ENCODE data around the gene POT1.

POT1 gene

DNA sequence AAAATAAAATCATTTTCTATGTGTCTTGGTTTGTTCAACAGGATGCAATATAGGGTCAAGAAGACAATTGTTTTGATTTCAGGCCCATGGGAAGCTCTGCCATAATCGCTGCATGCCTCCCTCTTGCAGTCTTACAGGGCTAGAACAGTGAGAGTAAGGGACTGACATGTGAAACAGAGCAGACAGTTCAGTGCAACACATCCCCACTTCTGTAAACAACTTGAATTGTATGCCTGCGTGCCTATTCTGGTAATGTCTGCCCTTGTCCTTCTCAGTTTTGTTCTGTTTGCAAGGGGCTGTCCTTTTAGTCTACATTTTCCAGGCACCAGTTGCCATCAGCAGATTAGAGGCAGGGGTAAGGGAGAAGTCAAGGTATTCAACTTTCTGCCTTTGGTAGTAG, 129.2 kb downstream of the POT1 start:
- no peak for DNase-seq

DNA sequence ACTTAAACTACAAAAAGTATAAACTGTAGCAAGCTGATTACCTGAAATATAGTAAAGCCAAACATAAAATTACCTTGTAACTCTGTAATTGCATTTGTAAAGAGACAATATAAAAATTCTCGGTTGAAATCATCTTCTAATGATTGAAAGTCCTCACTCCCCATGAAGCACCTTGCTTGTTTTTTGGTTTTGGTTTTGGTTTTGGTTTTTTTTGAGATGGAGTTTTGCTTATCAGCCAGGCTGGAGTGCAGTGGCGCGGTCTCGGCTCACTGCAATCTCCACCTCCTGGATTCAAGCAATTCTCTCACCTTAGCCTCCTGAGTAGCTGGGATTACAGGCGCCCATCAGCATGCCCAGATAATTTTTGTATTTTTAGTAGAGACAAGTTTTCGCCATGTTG, 130.2 kb downstream of the POT1 start:
- no peak for DNase-seq

DNA sequence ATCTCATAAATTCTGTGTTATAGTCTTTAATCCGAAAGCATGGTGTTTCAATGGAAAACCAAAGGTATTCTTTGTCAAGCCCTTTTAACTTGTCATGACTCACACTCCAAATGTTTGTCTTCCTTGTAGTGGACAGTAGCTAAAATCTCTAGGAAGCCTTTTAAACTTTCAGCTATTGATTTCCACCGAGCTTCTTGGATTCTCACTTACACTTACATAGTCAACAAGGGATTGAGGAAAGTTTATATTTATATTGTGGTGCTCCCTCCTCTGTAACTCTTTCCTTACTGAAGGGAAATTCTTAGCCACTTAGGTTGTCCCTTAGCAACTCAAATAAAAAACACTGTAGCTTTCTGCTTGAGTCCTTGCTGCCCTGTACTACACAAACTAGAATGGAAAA, 132.9 kb downstream of the POT1 start:
- DNase-seq, result no peak

DNA sequence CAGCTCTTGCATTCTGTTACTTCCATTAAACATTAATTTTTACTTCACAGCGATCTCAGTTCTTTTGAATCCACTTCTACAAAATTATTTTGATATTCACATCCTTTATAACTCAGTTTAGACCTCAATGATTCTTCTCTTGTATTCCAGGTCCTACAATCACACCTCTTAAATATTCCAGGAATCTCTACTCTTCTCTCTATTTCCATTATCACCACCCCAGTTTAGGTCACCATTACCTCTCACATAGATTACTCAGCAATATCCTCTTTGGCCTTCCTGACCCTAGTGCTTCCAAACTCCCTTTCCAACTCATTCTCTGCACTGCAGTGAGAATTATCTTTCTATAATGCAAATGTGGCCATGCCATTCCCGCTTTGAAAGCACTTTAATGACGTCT, 136.9 kb downstream of the POT1 start:
- no peak for DNase-seq

DNA sequence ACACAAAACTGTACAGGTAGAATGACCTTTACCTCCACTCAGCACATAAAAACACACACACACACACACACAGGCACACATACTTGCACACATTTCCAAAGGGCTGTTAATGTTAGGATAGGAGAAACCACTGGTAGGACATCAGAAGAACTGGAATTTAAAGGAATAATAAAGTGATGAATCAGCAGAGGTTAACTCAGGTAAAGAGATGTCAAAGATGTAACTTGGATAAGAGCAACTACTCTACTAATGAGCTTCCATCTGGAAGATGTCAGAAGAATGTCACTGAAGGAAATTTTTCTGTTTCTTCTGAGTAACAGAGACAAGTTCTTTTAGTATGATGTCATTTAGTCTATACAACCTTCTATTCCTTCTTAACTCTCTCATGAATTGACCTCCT, 137.6 kb downstream of the POT1 start:
- DNase-seq, result no peak

DNA sequence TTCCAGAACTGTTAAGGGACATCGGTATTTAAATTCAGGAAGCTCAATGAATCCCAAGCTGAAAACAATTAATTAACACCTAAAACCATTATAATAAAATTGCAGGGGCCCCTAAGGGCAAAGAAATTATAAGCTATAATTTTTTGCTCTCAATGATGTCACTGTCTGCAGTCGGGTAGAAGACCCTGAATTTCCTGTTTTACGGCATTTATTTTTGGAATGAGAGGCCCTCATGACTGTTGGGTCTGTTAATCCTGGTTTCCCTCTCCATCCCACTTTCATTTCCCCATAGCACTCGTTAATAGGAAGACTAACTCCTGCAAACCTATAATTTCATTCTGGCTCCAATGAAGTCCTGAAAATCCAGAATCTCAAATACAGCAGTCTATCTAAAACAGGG, 138.2 kb downstream of the POT1 start:
- no peak for DNase-seq

DNA sequence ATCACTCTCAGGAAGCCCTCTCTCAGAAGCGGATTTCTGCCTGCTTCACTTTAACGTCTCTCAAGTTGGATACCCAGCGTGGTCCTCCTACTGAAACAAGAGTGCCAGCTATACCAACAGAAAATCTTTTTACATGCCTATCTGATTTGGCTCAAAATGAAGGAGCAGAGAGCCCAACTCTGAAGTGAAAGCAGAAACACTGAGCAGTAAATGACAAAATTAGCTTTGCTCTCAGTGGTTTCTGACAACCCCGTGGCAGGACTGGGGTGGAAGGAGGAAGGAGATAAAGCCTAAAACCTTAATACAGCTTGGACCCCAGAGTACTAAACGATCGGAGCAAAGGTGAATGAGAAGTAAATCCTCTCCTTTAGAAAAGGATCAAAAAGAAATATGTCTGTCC, 139.0 kb downstream of the POT1 start:
- no peak for DNase-seq

DNA sequence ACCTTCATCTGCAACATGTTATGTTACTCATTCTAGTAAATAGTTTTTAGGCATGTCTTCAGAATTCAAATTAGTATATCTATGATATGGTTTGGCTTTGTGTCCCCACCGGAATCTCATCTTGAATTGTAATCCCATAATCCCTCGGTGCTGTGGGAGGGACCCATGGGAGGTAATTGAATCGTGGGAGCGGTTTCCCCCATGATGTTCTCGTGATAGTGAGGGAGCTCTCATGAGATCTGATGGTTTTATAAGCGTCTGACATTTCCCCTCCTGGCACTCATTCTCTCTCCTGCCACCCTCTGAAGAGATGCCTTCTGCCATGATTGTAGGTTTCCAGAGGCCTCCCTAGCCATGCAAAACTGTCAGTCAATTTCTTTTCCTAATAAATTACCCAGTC, 143.6 kb downstream of the POT1 start:
- DNase-seq, result peak; percentile 28

DNA sequence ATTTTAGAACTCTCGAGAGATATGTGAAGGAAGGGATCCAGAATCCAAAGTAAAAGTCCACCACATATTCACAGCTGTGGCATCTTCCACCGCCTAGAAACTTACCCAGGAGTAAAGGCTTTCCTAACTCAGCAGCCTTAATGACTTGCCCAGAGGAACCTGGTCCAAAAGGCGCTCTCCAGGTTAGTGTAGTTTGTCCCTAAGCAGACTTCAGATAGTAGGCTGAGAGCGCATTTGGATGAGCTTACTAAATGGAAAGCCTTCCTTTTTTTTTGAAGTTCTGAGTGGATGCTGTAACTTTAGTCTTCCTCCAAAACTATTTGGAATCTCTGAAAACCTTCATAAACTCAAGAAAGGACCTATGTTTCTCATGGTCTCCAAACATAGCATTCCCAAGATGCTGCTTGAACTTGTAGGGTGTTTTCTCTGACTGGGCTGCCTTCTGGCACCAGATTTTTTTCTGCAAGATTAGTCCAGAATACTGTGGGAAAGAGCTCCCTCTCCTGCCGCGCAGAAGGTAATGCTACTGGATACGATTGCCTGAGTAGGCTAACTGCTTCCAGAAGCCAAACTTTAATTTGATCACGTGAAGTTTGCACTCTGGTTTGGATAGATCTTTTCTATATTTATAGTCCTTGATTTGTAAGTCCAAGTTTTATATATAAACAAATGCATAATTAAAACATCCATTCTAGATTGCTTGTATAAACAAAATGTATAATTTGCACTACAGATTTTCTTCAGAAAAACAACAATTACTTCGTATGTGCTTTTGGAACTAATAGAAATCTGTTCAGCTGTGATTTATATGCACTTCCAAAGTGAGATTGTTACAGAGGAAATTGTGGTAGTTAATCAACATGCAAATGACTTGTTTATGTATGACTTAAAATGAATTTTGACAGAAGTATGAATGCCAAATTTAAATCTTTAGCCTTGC, 144.5 kb downstream of the POT1 start:
- peak; percentile 82 for DNase-seq

DNA sequence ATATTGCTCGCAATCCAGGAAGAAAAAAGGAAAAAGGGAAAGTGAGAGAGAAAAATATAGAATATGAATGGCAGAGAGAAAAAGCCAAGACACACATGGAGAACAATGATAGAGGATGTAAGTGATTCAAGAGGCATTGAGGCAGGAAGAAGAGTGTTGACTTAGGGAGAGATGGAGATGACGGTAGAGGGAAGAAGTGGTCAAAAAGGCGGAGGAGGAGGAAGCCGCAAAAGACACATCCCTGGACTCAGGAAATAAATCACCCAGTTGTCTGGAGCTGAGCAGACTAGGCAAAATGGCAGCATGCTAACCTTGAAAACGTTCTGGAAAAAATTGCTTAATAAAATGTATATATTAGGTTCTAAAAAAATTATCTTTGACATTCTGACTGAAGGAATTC, 146.4 kb downstream of the POT1 start:
- no peak for DNase-seq

DNA sequence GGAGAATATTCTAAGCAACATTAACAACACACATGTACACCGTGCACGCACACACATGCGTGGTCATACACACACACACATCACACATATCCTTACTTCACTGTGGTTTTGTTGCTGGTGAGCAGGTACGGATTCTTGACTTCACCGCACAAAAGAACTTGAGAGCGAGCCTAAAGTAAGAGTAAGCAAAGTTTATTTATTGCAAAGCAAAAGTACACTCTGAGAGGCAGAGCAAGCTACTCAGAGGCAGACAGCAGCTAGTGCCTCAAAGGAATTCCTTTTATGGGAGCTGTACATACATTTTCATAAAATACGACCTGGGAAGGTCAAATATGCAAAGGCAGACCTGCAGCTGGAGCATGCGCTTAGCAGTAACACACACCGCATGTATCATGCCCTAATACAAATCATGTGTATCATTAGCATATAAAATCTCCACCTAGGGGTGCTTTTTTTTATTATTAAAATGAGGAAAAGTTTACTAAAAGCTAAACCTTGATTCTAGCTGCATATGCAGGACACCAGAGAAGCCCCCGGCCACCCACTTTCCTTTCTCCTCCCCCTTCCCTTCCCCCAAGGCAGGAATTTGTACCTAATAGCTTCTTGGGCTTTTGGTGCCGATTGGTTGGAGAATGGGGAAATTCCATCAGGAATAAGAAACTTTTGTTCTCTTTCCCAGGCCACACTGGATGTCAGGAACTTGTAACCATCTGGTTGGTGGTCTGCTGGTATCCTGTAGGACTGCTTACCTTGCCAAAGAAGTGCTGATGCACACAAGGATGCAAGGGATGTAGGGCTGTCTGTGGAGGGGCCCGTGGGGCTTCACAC, 147.5 kb downstream of the POT1 start:
- DNase-seq, result no peak

DNA sequence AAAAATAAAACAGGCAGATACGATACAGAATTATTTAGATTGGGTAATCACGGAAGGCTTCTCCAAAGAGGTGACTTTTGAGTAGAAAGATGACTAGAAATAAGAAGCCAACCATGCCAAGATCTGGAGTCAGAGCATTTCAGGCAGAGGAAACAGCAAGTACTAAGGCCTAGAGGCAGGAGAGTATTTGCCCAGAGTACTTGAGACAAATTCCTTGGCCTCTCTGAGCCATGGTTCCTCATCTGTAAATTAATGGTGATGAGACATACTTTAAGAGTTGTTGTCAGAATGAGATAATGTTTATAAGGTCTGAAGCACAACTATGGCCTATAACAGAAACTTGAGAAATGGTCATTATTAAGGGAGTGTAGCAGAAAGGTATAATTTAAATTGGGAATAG, 148.2 kb downstream of the POT1 start:
- DNase-seq, result no peak

DNA sequence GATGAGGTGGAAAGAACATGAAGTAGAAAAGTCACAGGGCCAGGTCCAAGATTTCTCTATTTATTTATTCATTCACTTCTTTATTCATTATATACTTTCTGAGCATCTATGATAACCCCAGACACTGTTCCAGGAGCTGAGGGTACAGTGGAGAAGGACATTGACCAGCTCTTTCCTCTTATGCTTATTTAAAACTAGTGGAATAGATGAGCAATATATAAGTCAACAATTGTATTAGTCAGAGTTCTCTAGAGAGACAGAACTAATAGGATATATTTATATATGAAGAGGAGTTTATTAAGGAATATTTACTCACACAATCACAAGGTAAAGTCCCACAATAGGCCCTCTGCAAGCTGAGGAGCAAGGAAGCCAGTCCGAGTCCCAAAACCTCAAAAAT, 149.0 kb downstream of the POT1 start:
- DNase-seq, result no peak

DNA sequence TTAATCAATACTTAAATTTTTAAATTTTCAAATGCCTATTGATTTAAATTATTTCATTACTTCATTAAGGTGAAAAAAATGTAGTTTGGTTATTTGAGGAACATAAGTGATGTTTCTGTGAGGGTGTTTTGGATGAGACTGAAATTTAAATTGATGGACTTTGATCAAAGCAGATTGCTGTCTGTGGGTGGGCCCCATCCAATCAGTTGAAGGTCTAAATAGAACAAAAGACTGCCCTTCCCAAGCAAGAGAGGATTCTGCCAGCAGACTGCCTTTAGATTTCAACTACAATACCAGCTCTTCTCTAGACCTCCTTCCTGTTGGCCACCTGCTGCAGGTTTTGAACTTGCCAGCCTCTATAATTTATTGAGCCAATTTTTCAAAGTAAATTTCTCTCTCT, 149.6 kb downstream of the POT1 start:
- DNase-seq, result peak; percentile 60

DNA sequence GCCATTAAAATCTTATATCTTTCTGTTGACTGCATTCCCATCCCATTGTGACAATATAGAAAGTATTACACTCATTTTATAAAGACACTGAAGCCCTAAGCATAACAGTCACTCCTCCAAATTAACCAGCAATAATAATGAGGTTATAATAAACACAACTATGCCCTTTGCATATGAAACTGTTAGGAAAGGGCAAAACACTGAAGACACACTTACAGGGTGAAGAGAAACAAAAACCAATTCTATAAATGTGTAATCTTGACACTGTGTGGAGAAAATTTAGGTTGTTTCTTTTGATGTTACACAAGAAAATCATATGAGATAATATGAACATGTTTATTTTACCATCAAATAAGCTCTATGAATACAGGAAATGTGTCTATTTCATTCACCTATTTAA, 150.0 kb downstream of the POT1 start:
- DNase-seq, result no peak

DNA sequence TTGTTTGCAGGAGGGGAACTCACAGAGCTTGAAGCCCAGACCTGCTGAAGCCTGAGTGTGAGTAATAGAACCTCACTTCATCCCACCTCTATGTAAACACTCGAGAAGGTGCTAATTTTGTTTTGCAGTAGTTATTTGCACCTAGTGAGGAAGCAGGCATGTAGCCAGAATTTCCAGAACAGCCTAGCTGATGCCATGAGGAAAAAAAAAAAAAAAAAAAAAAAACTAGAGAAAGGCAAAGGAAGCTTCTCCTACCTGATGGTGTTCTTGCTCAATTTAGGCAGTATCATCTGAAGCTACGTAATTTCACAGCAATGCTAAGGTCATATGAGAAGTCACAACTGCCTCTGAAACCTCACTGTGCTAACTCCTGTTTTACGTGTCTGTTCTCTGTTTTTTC, 150.4 kb downstream of the POT1 start:
- peak; percentile 96 for DNase-seq

DNA sequence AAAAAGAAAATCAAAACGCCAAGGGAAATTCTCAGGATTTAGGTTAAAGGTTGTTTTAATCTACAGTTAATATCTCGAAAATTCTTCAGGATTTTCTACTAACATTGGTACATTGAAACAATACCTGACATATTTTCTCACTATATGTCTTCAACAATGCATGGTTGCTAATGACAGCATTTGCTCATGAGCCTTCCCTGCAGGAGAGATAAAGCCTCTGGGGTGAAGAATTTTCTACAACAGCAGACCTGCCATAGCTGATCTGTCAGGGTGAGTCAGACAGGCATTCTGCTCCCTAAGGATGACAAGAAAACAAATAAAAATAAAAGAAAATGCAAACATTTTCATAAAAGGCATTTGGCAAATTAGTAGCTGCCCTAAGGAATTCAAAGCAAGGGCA, 152.4 kb downstream of the POT1 start:
- peak; percentile 58 for DNase-seq

DNA sequence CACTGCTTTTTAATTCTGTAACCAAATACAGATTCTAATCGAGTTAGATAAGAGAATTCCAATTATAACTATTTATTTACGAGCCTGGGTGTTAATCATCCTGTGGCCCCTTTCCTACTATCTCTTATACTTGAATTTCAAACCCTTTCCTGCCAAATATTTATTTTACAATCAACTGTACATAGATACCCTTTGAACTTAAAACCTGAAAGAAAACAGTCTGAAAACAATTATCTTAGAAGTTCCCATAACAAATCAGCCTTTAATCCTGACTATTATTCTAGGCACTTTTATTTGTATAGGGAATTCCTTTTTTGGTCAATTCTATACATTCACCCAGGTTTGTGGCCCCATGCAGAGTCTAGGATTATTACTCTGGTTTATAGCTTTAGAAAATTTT, 153.5 kb downstream of the POT1 start:
- no peak for DNase-seq

DNA sequence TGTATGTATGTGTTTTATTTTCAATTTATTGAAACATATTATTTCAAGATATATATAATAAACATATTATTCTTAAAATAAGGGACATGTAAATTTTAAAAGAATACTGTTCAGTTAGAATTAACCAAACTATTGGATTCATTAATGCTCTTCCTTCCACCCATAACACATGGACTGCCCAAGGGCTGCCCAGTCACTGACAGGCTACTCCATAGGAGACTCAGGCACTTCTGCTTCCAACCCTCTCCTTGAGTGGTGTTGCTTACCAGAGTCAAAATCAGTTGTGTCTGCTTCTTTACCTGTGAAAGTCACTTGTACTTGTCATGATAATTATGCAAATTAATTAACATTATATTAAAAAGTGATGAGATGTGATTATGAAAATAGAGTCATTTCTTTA, 154.2 kb downstream of the POT1 start:
- peak; percentile 21 for DNase-seq

DNA sequence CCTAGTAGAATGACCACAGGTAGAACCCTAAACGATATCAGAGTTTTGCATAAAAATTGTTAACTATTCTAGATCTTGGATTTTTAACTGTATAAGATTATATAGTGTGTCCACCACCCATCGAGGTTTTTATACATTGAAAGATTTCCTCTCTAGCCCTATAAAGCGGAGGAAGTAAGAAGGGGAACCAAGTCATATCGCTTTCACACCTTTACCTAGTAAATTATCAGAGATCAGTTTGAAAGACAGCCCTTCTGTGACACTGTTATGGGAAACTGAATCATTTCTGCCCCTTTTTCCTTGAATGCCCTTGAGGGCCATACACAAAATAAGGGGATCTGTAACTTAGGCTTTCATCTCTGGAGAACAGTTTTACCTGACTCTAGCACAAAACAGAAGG, 155.7 kb downstream of the POT1 start:
- DNase-seq, result no peak

DNA sequence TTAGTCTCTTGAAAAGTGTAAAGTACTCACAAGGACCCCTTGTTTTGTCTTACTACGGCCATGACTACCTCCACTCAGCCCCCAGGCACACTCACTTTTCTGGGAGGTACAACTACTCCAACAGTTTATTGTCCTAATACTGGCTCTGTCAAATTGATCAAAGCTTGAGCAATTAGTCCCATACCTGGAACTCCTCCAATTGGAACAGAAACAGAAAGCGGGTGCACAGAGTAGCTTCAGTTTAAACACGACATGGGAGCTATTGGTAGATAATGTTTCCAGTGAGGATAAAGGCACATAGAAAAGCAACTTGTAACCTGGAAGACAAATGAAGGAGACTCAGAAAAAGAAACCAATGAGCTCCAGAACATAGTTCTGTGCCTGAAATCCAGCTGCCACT, 156.3 kb downstream of the POT1 start:
- DNase-seq, result peak; percentile 35

Data from NCI-H69 (cell line).